Liver (tissue), 3 donors: Measurements from ENCODE around the gene DSCAM.

ENCODE experiments used
- GABPA ChIP-seq, 2 donors: IDR thresholded peaks in 1 of 2; conservative IDR thresholded peaks in 1 of 2; 2 replicates each; pipeline ENCODE4 v1.6.1; 2016; ENCODE audit warnings: antibody characterized with exemption in 2 of 2, mild to moderate bottlenecking in 1 of 2, moderate library complexity in 1 of 2
- YY1 ChIP-seq: IDR thresholded peaks from 2 replicates; pipeline ENCODE4 v1.6.1; 2016; ENCODE audit warnings: antibody characterized with exemption, mild to moderate bottlenecking
- TF ChIP-seq, protein P1 (sequence below): fragments of 150-350 bp; IDR thresholded peaks from 2 replicates; pipeline ENCODE4 v1.5.1; 2017; ENCODE audit warnings: improper control_type of control experiment, low read depth, low read length; ENCODE audit not compliant: missing input control
- TF ChIP-seq, protein P2 (sequence below): IDR thresholded peaks from 2 replicates; pipeline ENCODE4 v1.6.1; 2016; ENCODE audit warnings: antibody characterized with exemption, mild to moderate bottlenecking
- TF ChIP-seq, protein P3 (sequence below): IDR thresholded peaks from 2 replicates; pipeline ENCODE4 v1.6.1; 2016; ENCODE audit warnings: antibody characterized with exemption
- donor health status: healthy.
- donor health status: healthy.

DNA sequence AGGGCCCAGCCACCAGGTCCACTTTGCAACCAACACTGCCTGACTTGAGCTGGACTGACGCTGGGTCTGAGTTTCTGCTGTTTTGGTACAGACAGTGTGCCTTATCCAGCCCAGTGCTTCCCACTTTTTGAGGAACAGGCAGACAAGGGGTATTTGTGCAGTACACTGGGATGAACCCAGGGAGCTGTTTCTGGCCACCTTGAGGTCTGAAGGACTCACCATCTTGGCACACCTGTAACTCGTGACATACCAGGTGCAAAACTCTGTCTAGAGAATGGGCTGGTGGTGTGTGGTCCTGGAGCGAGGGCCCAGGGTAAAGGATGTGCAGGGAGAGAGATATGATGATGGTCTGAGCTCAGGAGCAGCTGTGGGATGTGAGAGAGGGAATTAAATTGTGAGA, 831.1 kb downstream of the DSCAM start:
- TF ChIP-seq, protein P1, sequence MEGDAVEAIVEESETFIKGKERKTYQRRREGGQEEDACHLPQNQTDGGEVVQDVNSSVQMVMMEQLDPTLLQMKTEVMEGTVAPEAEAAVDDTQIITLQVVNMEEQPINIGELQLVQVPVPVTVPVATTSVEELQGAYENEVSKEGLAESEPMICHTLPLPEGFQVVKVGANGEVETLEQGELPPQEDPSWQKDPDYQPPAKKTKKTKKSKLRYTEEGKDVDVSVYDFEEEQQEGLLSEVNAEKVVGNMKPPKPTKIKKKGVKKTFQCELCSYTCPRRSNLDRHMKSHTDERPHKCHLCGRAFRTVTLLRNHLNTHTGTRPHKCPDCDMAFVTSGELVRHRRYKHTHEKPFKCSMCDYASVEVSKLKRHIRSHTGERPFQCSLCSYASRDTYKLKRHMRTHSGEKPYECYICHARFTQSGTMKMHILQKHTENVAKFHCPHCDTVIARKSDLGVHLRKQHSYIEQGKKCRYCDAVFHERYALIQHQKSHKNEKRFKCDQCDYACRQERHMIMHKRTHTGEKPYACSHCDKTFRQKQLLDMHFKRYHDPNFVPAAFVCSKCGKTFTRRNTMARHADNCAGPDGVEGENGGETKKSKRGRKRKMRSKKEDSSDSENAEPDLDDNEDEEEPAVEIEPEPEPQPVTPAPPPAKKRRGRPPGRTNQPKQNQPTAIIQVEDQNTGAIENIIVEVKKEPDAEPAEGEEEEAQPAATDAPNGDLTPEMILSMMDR = no peak
- TF ChIP-seq, protein P2, sequence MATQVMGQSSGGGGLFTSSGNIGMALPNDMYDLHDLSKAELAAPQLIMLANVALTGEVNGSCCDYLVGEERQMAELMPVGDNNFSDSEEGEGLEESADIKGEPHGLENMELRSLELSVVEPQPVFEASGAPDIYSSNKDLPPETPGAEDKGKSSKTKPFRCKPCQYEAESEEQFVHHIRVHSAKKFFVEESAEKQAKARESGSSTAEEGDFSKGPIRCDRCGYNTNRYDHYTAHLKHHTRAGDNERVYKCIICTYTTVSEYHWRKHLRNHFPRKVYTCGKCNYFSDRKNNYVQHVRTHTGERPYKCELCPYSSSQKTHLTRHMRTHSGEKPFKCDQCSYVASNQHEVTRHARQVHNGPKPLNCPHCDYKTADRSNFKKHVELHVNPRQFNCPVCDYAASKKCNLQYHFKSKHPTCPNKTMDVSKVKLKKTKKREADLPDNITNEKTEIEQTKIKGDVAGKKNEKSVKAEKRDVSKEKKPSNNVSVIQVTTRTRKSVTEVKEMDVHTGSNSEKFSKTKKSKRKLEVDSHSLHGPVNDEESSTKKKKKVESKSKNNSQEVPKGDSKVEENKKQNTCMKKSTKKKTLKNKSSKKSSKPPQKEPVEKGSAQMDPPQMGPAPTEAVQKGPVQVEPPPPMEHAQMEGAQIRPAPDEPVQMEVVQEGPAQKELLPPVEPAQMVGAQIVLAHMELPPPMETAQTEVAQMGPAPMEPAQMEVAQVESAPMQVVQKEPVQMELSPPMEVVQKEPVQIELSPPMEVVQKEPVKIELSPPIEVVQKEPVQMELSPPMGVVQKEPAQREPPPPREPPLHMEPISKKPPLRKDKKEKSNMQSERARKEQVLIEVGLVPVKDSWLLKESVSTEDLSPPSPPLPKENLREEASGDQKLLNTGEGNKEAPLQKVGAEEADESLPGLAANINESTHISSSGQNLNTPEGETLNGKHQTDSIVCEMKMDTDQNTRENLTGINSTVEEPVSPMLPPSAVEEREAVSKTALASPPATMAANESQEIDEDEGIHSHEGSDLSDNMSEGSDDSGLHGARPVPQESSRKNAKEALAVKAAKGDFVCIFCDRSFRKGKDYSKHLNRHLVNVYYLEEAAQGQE = no peak
- TF ChIP-seq YY1 = no peak
- TF ChIP-seq, protein P3, sequence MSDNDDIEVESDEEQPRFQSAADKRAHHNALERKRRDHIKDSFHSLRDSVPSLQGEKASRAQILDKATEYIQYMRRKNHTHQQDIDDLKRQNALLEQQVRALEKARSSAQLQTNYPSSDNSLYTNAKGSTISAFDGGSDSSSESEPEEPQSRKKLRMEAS = no peak
- no peak for TF ChIP-seq GABPA (IDR thresholded peaks at IDR 0.05 in 1 of 2, conservative IDR thresholded peaks at IDR 0.05 in 1 of 2)
